Panc1 (cell line): ENCODE measurements around the gene HEATR5A. TPM values are rescaled to one million over a fixed set of nuclear protein-coding genes. Genes with fewer than 3 reads are reported as not detected.
"Not testable (repeated sequence)": the region's sequence is repeated elsewhere in the genome, so short reads cannot be mapped to it uniquely, and the experiment has no call there.

Experiments
- ATAC-seq: fragments of 200-7000 bp; cut with Tn5 transposase; 2 replicates; pipeline ENCODE4 v1.9.1; 2020; ENCODE audit warnings: mild to moderate bottlenecking, moderate library complexity
- BruUV-seq: library from RNA; stranded (reverse); fragments of 400-500 nt; replicated peaks from 2 replicates; lab custom pipeline; 2021; lab: Mats Ljungman, UMichigan
- CTCF ChIA-PET: fragments of 300-600 bp; sonication (Branson Sonifier 250); formaldehyde crosslinking; loops from one replicate; lab custom pipeline; 2022; ENCODE audit warnings: antibody characterized with exemption; lab: Charles Lee
- POLR2A ChIA-PET: fragments of 300-600 bp; sonication (Branson Sonifier 250); formaldehyde crosslinking; loops from one replicate; lab custom pipeline; 2022; ENCODE audit warnings: antibody characterized with exemption; lab: Charles Lee
- DNase-seq: peaks from one replicate; pipeline ENCODE4 v3.0.0-alpha.2; 2010; ENCODE audit warnings: low read depth, low spot score
- H3K27ac ChIP-seq: 2 replicates; pipeline ENCODE4 v1.5.1; 2011; ENCODE audit warnings: mild to moderate bottlenecking, low read length, inconsistent platforms
- H3K27me3 ChIP-seq: fragments of 200-500 bp; sonication (Bioruptor generic); 2 replicates; pipeline ENCODE4 v1.6.0; 2014; ENCODE audit warnings: low read length, inconsistent platforms; ENCODE audit not compliant: control insufficient read depth, insufficient read depth
- H3K36me3 ChIP-seq: fragments of 200-500 bp; sonication (Bioruptor generic); 2 replicates; pipeline ENCODE4 v1.5.1; 2014; ENCODE audit warnings: inconsistent platforms, mild to moderate bottlenecking, low read length, moderate library complexity; ENCODE audit not compliant: control insufficient read depth, insufficient read depth
- H3K4me1 ChIP-seq: 2 replicates; pipeline ENCODE4 v1.5.1; 2011; ENCODE audit warnings: inconsistent platforms, mild to moderate bottlenecking, low read length, moderate library complexity; ENCODE audit not compliant: control insufficient read depth, insufficient read depth
- H3K4me3 ChIP-seq, 2 experiments: 2 replicates each; pipeline ENCODE4 v1.5.1; 2011 to 2012; ENCODE audit warnings: low read depth in 2 of 2, low read length in 2 of 2, mild to moderate bottlenecking in 2 of 2, inconsistent platforms in 1 of 2, moderate library complexity in 1 of 2
- H3K9me3 ChIP-seq: fragments of 200-500 bp; sonication (Bioruptor generic); 2 replicates; pipeline ENCODE4 v1.5.1; 2014; ENCODE audit warnings: low read depth, mild to moderate bottlenecking, inconsistent platforms, low read length, moderate library complexity; ENCODE audit not compliant: control insufficient read depth, insufficient read depth
- POLR2AphosphoS5 ChIP-seq: IDR thresholded peaks from 2 replicates; pipeline ENCODE4 v1.6.1; 2012; ENCODE audit warnings: mild to moderate bottlenecking, low read depth, low read length, moderate library complexity
- SIN3A ChIP-seq: IDR thresholded peaks from 2 replicates; pipeline ENCODE4 v1.6.1; 2012; ENCODE audit warnings: low read depth, mild to moderate bottlenecking, low read length, moderate library complexity, borderline replicate concordance; ENCODE audit not compliant: insufficient read depth
- TCF7L2 ChIP-seq: IDR thresholded peaks from 2 replicates; pipeline ENCODE4 v1.6.1; 2011; ENCODE audit warnings: mild to moderate bottlenecking, low read depth, low read length, inconsistent platforms
- in situ Hi-C: cut with HindIII; loops from 2 replicates; pipeline ENCODE4 v1.10.0; 2016; ENCODE audit warnings: low sequenced_read_pairs, low pct_unique_long_range_greater_than_20kb
- intact Hi-C: fragments of 100-400 bp; cut with micrococcal nuclease; formaldehyde crosslinking; loops from one replicate; pipeline ENCODE4 v1.10.0; 2022; ENCODE audit not compliant: unreplicated experiment
- total RNA-seq: library from RNA; stranded (reverse); gene quantifications from one replicate; pipeline ENCODE4 v1.2.1, GENCODE V29; 2021; ENCODE audit not compliant: unreplicated experiment
- TF ChIP-seq, protein P1 (sequence below), 2 experiments: IDR thresholded peaks; 2 replicates each; pipeline ENCODE4 v1.6.1; 2011 to 2012; ENCODE audit warnings: low read depth in 2 of 2, control low read depth in 1 of 2, low read length in 1 of 2, mild to moderate bottlenecking in 1 of 2, moderate library complexity in 1 of 2; ENCODE audit not compliant: insufficient read depth in 1 of 2
- TF ChIP-seq, protein P2 (sequence below): fragments of 450-650 bp; IDR thresholded peaks from 2 replicates; pipeline ENCODE4 v1.5.1; 2017; ENCODE audit warnings: mild to moderate bottlenecking

Gene HEATR5A
- total RNA-seq, 1 experiment from 2014 or later, result 22.0 TPM

DNA sequence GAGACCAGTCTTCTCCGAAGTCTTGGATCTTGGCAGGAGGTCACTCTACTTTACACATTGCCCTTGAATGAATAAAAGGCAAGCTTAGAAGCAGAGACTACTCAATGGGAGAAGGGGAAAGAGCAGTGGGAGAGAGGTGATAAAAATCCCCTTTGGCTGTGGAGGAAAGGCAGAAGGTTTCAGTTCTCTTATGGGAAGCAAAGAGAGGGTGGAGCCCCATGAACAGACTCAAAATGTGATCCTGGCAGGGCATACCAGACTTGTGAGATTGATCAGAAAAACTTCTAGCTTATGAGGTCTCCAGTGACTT is 163.2 kb downstream of the HEATR5A start:
- BruUV-seq, result no TSS peak
- TF ChIP-seq, protein P1, sequence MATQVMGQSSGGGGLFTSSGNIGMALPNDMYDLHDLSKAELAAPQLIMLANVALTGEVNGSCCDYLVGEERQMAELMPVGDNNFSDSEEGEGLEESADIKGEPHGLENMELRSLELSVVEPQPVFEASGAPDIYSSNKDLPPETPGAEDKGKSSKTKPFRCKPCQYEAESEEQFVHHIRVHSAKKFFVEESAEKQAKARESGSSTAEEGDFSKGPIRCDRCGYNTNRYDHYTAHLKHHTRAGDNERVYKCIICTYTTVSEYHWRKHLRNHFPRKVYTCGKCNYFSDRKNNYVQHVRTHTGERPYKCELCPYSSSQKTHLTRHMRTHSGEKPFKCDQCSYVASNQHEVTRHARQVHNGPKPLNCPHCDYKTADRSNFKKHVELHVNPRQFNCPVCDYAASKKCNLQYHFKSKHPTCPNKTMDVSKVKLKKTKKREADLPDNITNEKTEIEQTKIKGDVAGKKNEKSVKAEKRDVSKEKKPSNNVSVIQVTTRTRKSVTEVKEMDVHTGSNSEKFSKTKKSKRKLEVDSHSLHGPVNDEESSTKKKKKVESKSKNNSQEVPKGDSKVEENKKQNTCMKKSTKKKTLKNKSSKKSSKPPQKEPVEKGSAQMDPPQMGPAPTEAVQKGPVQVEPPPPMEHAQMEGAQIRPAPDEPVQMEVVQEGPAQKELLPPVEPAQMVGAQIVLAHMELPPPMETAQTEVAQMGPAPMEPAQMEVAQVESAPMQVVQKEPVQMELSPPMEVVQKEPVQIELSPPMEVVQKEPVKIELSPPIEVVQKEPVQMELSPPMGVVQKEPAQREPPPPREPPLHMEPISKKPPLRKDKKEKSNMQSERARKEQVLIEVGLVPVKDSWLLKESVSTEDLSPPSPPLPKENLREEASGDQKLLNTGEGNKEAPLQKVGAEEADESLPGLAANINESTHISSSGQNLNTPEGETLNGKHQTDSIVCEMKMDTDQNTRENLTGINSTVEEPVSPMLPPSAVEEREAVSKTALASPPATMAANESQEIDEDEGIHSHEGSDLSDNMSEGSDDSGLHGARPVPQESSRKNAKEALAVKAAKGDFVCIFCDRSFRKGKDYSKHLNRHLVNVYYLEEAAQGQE (IDR thresholded peaks at IDR 0.05; ENCODE audit: insufficient read depth in 1 of 2, low read depth in 2 of 2, low read length in 1 of 2), result no peak
- TF ChIP-seq, protein P2, sequence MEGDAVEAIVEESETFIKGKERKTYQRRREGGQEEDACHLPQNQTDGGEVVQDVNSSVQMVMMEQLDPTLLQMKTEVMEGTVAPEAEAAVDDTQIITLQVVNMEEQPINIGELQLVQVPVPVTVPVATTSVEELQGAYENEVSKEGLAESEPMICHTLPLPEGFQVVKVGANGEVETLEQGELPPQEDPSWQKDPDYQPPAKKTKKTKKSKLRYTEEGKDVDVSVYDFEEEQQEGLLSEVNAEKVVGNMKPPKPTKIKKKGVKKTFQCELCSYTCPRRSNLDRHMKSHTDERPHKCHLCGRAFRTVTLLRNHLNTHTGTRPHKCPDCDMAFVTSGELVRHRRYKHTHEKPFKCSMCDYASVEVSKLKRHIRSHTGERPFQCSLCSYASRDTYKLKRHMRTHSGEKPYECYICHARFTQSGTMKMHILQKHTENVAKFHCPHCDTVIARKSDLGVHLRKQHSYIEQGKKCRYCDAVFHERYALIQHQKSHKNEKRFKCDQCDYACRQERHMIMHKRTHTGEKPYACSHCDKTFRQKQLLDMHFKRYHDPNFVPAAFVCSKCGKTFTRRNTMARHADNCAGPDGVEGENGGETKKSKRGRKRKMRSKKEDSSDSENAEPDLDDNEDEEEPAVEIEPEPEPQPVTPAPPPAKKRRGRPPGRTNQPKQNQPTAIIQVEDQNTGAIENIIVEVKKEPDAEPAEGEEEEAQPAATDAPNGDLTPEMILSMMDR, result no peak
- TF ChIP-seq POLR2AphosphoS5 (no peak), TCF7L2 (no peak), SIN3A (no peak)
- intact Hi-C loops (no loop called here), in situ Hi-C loops (no loop called here)
- Histone ChIP-seq H3K36me3 (no peaks in the 10 kb centered on the region), H3K27me3 (no peaks in the 10 kb centered on the region), H3K27ac (no peak overlapping the region), H3K9me3 (no peaks in the 10 kb centered on the region), H3K4me1 (no peaks in the 10 kb centered on the region), H3K4me3 (no peak overlapping the region)
- DNase-seq (no peak), ATAC-seq (no peak)
- POLR2A ChIA-PET, result no interaction called here
- CTCF ChIA-PET, result no interaction called here

DNA sequence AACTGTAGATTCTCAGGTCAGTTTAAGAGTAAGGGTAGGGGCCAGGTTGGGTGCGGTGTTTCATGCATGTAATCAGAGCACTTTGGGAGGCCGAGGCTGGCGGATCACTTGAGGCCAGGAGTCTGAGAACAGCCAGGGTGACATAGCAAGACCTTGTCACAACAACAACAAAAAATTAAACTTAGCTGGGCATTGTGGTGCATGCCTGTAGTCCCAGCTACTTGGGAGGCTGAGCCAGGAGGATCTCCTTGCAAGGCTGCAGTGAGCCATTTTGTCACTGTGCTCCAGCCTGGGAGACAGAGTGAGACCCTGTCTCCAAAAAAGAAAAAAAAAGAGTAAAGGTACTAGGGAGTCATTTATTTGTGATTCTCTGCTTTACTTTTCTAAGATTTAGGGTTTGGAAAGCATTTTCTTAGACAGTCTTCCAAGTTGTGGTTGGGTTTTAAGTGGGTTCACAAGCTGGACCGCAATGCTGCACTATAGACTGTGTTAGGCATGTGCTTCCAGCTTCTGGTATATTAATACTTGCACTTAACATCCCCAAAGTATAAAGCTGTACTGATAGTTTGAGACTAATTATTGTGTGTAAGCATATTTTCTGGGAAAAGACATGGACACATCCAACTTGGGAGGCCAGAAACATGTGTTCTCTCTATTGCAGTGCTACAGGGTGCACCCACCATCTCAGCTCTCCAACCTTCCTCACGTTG is 163.7 kb downstream of the HEATR5A start:
- Histone ChIP-seq H3K4me1 (no peaks in the 10 kb centered on the region), H3K4me3 (no peak overlapping the region), H3K27ac (no peak overlapping the region), H3K36me3 (no peaks in the 10 kb centered on the region), H3K9me3 (no peaks in the 10 kb centered on the region), H3K27me3 (no peaks in the 10 kb centered on the region)
- intact Hi-C loops (no loop called here), in situ Hi-C loops (no loop called here)
- ChIA-PET POLR2A (no interaction called here), CTCF (no interaction called here)
- DNase-seq (no peak), ATAC-seq (no peak)
- BruUV-seq, result no TSS peak
- no peak for TF ChIP-seq SIN3A
- TF ChIP-seq, protein P1 (IDR thresholded peaks at IDR 0.05; ENCODE audit: insufficient read depth in 1 of 2, low read depth in 2 of 2, low read length in 1 of 2), result no peak
- no peak for TF ChIP-seq POLR2AphosphoS5
- TF ChIP-seq TCF7L2, result no peak
- TF ChIP-seq, protein P2, result no peak

DNA sequence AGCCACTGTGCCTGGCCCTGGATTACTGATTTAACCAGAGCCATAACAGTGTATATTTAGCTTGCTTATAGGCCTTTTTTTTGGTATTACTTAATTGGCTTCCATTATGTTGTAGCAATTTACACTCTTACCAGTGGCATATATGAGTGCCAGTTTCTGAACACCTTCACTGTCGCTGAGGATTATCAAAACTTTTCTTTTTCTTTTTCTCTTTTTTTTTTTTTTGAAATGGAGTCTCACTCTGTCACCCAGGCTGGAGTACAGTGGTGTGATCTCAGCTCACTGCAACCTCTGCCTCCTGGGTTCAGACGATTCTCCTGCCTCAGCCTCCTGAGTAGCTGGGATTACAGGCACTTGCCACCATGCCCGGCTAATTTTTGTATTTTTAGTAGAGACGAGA is 164.4 kb downstream of the HEATR5A start:
- CTCF ChIA-PET, result interaction anchor here (0.6 kb wide), 1 partner anchor 263 kb away, joined by 6 read pairs; no protein-coding TSS in a partner anchor
- H3K4me3 ChIP-seq, in situ Hi-C loops, ATAC-seq, intact Hi-C loops, H3K36me3 ChIP-seq, DNase-seq, POLR2A ChIA-PET, BruUV-seq, H3K27ac ChIP-seq, H3K4me1 ChIP-seq, H3K9me3 ChIP-seq, H3K27me3 ChIP-seq: not testable (repeated sequence)
